ENCODE measurements around the gene COG5. TPM values are rescaled to one million over a fixed set of nuclear protein-coding genes. Genes with fewer than 3 reads are reported as not detected.

COG5 gene
- total RNA-seq, 1 experiment from 2014 or later, result 25.2 TPM

GRCh38 chr7:107592361-107593024 lies 28.8 kb upstream of the COG5 start:
- Histone ChIP-seq H3K27ac (no peak overlapping the region), H3K4me1 (replicated peaks) (peaks cover 26% of the 10 kb centered on the region), H3K36me3 (peaks cover 36% of the 10 kb centered on the region), H3K27me3 (replicated peaks) (no peaks in the 10 kb centered on the region), H3K4me3 (no peak overlapping the region), H3K9me3 (replicated peaks) (no peaks in the 10 kb centered on the region)
- DNase-seq (ENCODE audit: low read depth in 1 of 2, low spot score in 2 of 2), result no peak

GRCh38 chr7:107591421-107591820 lies 27.7 kb upstream of the COG5 start:
- H3K4me1 ChIP-seq (replicated peaks), result peaks cover 18% of the 10 kb centered on the region
- no peaks in the 10 kb centered on the region for H3K27me3 ChIP-seq (replicated peaks)
- peaks cover 37% of the 10 kb centered on the region for H3K36me3 ChIP-seq
- no peak for DNase-seq (ENCODE audit: low read depth in 1 of 2, low spot score in 2 of 2)
- no peaks in the 10 kb centered on the region for H3K9me3 ChIP-seq (replicated peaks)
- H3K27ac ChIP-seq, result no peak overlapping the region
- no peak overlapping the region for H3K4me3 ChIP-seq

- Histone ChIP-seq H3K27ac (no peak overlapping the region), H3K27me3 (replicated peaks) (no peaks in the 10 kb centered on the region), H3K9me3 (replicated peaks) (no peaks in the 10 kb centered on the region), H3K4me3 (no peak overlapping the region), H3K4me1 (replicated peaks) (no peaks in the 10 kb centered on the region), H3K36me3 (peaks cover 47% of the 10 kb centered on the region)
- no peak for DNase-seq (ENCODE audit: low read depth in 1 of 2, low spot score in 2 of 2)
Observed at GRCh38 chr7:107588529-107589130, 24.9 kb upstream of the COG5 start.

- Histone ChIP-seq H3K36me3 (peaks cover 53% of the 10 kb centered on the region), H3K4me1 (replicated peaks) (peaks cover 9% of the 10 kb centered on the region; the same call in 1 of the 2 replicates), H3K9me3 (replicated peaks) (no peaks in the 10 kb centered on the region), H3K27me3 (replicated peaks) (no peaks in the 10 kb centered on the region), H3K4me3 (no peak overlapping the region), H3K27ac (no peak overlapping the region)
- DNase-seq (ENCODE audit: low read depth in 1 of 2, low spot score in 2 of 2), result no peak
Observed at GRCh38 chr7:107584716-107585115, 21.0 kb upstream of the COG5 start.

GRCh38 chr7:107582875-107583274 lies 19.2 kb upstream of the COG5 start:
- Histone ChIP-seq H3K27ac (no peak overlapping the region), H3K9me3 (replicated peaks) (no peaks in the 10 kb centered on the region), H3K4me1 (replicated peaks) (peaks cover 9% of the 10 kb centered on the region; the same call in 1 of the 2 replicates), H3K4me3 (no peak overlapping the region), H3K36me3 (peaks cover 43% of the 10 kb centered on the region), H3K27me3 (replicated peaks) (no peaks in the 10 kb centered on the region)
- no peak for DNase-seq (ENCODE audit: low read depth in 1 of 2, low spot score in 2 of 2)

GRCh38 chr7:107581387-107582013 lies 17.8 kb upstream of the COG5 start:
- H3K27ac ChIP-seq, result no peak overlapping the region
- peak overlapping the region; percentile 97 for H3K4me3 ChIP-seq
- no peak for DNase-seq (ENCODE audit: low read depth in 1 of 2, low spot score in 2 of 2)
- H3K36me3 ChIP-seq, result peaks cover 38% of the 10 kb centered on the region
- no peaks in the 10 kb centered on the region for H3K9me3 ChIP-seq (replicated peaks)
- H3K4me1 ChIP-seq (replicated peaks), result peaks cover 9% of the 10 kb centered on the region; the same call in 1 of the 2 replicates
- no peaks in the 10 kb centered on the region for H3K27me3 ChIP-seq (replicated peaks)

GRCh38 chr7:107580716-107581383 lies 17.1 kb upstream of the COG5 start:
- H3K4me1 ChIP-seq (replicated peaks), result peaks cover 9% of the 10 kb centered on the region; the same call in 1 of the 2 replicates
- peak overlapping the region; percentile 98 for H3K27ac ChIP-seq
- DNase-seq (ENCODE audit: low read depth in 1 of 2, low spot score in 2 of 2), result no peak
- peaks cover 38% of the 10 kb centered on the region for H3K36me3 ChIP-seq
- peak overlapping the region; percentile 97 for H3K4me3 ChIP-seq
- H3K27me3 ChIP-seq (replicated peaks), result no peaks in the 10 kb centered on the region
- H3K9me3 ChIP-seq (replicated peaks), result no peaks in the 10 kb centered on the region

GRCh38 chr7:107579885-107580715 lies 16.4 kb upstream of the COG5 start, which contains the start of gene BCAP29:
BCAP29 (plus strand) TSS chr7:107580246; CDS start chr7:107580773, 527 bp downstream.
- H3K36me3 ChIP-seq, result peaks cover 33% of the 10 kb centered on the region
- DNase-seq (ENCODE audit: low read depth in 1 of 2, low spot score in 2 of 2), result peak; percentile 81 to 92
- H3K27me3 ChIP-seq (replicated peaks), result no peaks in the 10 kb centered on the region
- no peaks in the 10 kb centered on the region for H3K9me3 ChIP-seq (replicated peaks)
- peaks cover 9% of the 10 kb centered on the region; the same call in 1 of the 2 replicates for H3K4me1 ChIP-seq (replicated peaks)
- peak within 1 kb of the TSS; percentile 97 for H3K4me3 ChIP-seq
- H3K27ac ChIP-seq, result peak within 1 kb of the TSS; percentile 98

GRCh38 chr7:107579554-107579884 lies 15.8 kb upstream of the COG5 start:
- Histone ChIP-seq H3K36me3 (peaks cover 27% of the 10 kb centered on the region), H3K4me1 (replicated peaks) (peaks cover 9% of the 10 kb centered on the region; the same call in 1 of the 2 replicates), H3K4me3 (peak overlapping the region; percentile 97), H3K9me3 (replicated peaks) (no peaks in the 10 kb centered on the region), H3K27ac (peak overlapping the region; percentile 98), H3K27me3 (replicated peaks) (no peaks in the 10 kb centered on the region)
- no peak for DNase-seq (ENCODE audit: low read depth in 1 of 2, low spot score in 2 of 2)

- Histone ChIP-seq H3K27ac (no peak overlapping the region), H3K4me1 (replicated peaks) (no peaks in the 10 kb centered on the region), H3K9me3 (replicated peaks) (no peaks in the 10 kb centered on the region), H3K27me3 (replicated peaks) (no peaks in the 10 kb centered on the region), H3K36me3 (peaks cover 13% of the 10 kb centered on the region; the same call in 1 of the 2 replicates), H3K4me3 (no peak overlapping the region)
- no peak for DNase-seq (ENCODE audit: low read depth in 1 of 2, low spot score in 2 of 2)
Observed at GRCh38 chr7:107573537-107573936, 9.8 kb upstream of the COG5 start.

- Histone ChIP-seq H3K27me3 (replicated peaks) (no peaks in the 10 kb centered on the region), H3K36me3 (0 out of 2 replicates have a peak, but pooled peaks cover 6% of the 10 kb centered on the region)
Observed at GRCh38 chr7:107570298-107570697, 6.6 kb upstream of the COG5 start.

GRCh38 chr7:107564553-107565298 lies 1.0 kb upstream of the COG5 start:
- H3K36me3 ChIP-seq, result peaks cover 9% of the 10 kb centered on the region; the same call in 1 of the 2 replicates
- peak in 1 of 2 experiments; percentile 73 for DNase-seq (ENCODE audit: low read depth in 1 of 2, low spot score in 2 of 2)
- H3K4me3 ChIP-seq, result peak overlapping the region; percentile 87
- peak overlapping the region; percentile 79 for H3K27ac ChIP-seq
- no peaks in the 10 kb centered on the region for H3K9me3 ChIP-seq (replicated peaks)
- peaks cover 21% of the 10 kb centered on the region for H3K4me1 ChIP-seq (replicated peaks)
- no peaks in the 10 kb centered on the region for H3K27me3 ChIP-seq (replicated peaks)

More at GRCh38 chr7:107570298-107570697, 6.6 kb upstream of the COG5 start:
- H3K4me1 ChIP-seq (replicated peaks), result peaks cover 7% of the 10 kb centered on the region
- DNase-seq (ENCODE audit: low read depth in 1 of 2, low spot score in 2 of 2), result no peak
- no peak overlapping the region for H3K27ac ChIP-seq
- H3K4me3 ChIP-seq, result no peak overlapping the region
- H3K9me3 ChIP-seq (replicated peaks), result no peaks in the 10 kb centered on the region

All from SJSA1 (cell line).